H1 (cell line): ENCODE results near the gene CD300A. TPM values are rescaled to one million over a fixed set of nuclear protein-coding genes. Genes with fewer than 3 reads are reported as not detected.

Source experiments
- ATF2 ChIP-seq: IDR thresholded peaks from 2 replicates; pipeline ENCODE4 v1.6.1; 2012; ENCODE audit warnings: low read length, inconsistent platforms
- CHD7 ChIP-seq: fragments of 300-600 bp; sonication (generic); IDR thresholded peaks from 2 replicates; pipeline ENCODE4 v1.7.1; 2012; ENCODE audit warnings: low read length, moderate library complexity, mild to moderate bottlenecking, inconsistent platforms; ENCODE audit not compliant: insufficient replicate concordance
- CTCF ChIP-seq, 3 experiments: IDR thresholded peaks; 1 replicate in 2 of 3; 2 replicates in 1 of 3; pipeline versions ENCODE4 v1.5.1 to v1.6.1; 2011; ENCODE audit warnings: low read length in 3 of 3, mild to moderate bottlenecking in 3 of 3, inconsistent platforms in 2 of 3, low read depth in 1 of 3, moderate library complexity in 1 of 3; ENCODE audit not compliant: insufficient read depth in 1 of 3; ENCODE audit errors: control extremely low read depth in 1 of 3
- KDM4A ChIP-seq: IDR thresholded peaks from one replicate; pipeline ENCODE4 v1.7.1; 2012; ENCODE audit warnings: low read depth, mild to moderate bottlenecking, moderate library complexity, low read length, inconsistent platforms; ENCODE audit not compliant: severe bottlenecking
- SAP30 ChIP-seq: fragments of 300-600 bp; sonication (generic); IDR thresholded peaks from 2 replicates; pipeline ENCODE4 v1.7.1; 2012; ENCODE audit warnings: low read length, moderate library complexity, mild to moderate bottlenecking, inconsistent platforms; ENCODE audit not compliant: insufficient read depth, insufficient replicate concordance
- SP4 ChIP-seq: IDR thresholded peaks from 2 replicates; pipeline ENCODE4 v1.6.1; 2012; ENCODE audit warnings: low read length, inconsistent platforms
- polyA plus RNA-seq, 7 experiments: library from polyadenylated mRNA; depleted of rRNA in 3 of 7; stranded (reverse) in 5 of 7; unstranded in 2 of 7; fragments of >200 nt in 5 of 7; fragments of 200-250 nt in 2 of 7; gene quantifications; 1 replicate in 5 of 7; 2 replicates in 1 of 7; 4 replicates in 1 of 7; pipeline versions ENCODE4 v1.2.1 to v1.2.3, GENCODE V29; 2011 to 2013; ENCODE audit warnings: missing spikeins in 2 of 7, mixed read lengths in 2 of 7
- total RNA-seq: library from RNA; stranded (reverse); fragmentation: NEBNext Ultra II Directional; extraction: Animal tissue kit (Norgen Biotek cat#: 25700); gene quantifications from 2 replicates; pipeline ENCODE4 v1.2.1, GENCODE V29; 2021

Gene CD300A
- total and polyA plus RNA-seq, 2 of the 8 experiments (the other 6 are each of a cell fraction or from before 2014, with no cell fraction given) = 0.52 to 1.3 TPM

- TF ChIP-seq CHD7 (no peak), ATF2 (no peak), SP4 (no peak), CTCF (IDR thresholded peaks at IDR 0.05; ENCODE audit: control extremely low read depth in 1 of 3, insufficient read depth in 1 of 3, low read depth in 1 of 3, low read length in 3 of 3) (no peak), SAP30 (no peak), KDM4A (no peak)
Observed at GRCh38 chr17:74458835-74459234, 7.6 kb upstream of the CD300A start (continued).
